H1 (cell line): ENCODE data around the gene COBLL1. TPM values are rescaled to one million over a fixed set of nuclear protein-coding genes. Genes with fewer than 3 reads are reported as not detected.

Source experiments
- ATF2 ChIP-seq: IDR thresholded peaks from 2 replicates; pipeline ENCODE4 v1.6.1; 2012; ENCODE audit warnings: low read length, inconsistent platforms
- TBP ChIP-seq: IDR thresholded peaks from 2 replicates; pipeline ENCODE4 v1.6.1; 2011; ENCODE audit warnings: low read depth, low read length, improper control_type of control experiment
- polyA plus RNA-seq, 7 experiments: library from polyadenylated mRNA; depleted of rRNA in 3 of 7; stranded (reverse) in 5 of 7; unstranded in 2 of 7; fragments of >200 nt in 5 of 7; fragments of 200-250 nt in 2 of 7; gene quantifications; 1 replicate in 5 of 7; 2 replicates in 1 of 7; 4 replicates in 1 of 7; pipeline versions ENCODE4 v1.2.1 to v1.2.3, GENCODE V29; 2011 to 2013; ENCODE audit warnings: missing spikeins in 2 of 7, mixed read lengths in 2 of 7
- total RNA-seq: library from RNA; stranded (reverse); fragmentation: NEBNext Ultra II Directional; extraction: Animal tissue kit (Norgen Biotek cat#: 25700); gene quantifications from 2 replicates; pipeline ENCODE4 v1.2.1, GENCODE V29; 2021
- TF ChIP-seq, protein P1 (sequence below): IDR thresholded peaks from 2 replicates; pipeline ENCODE4 v1.6.1; 2011; ENCODE audit warnings: low read length, improper control_type of control experiment

Gene COBLL1
- total and polyA plus RNA-seq, 2 of the 8 experiments (the other 6 are each of a cell fraction or from before 2014, with no cell fraction given), result 2.2 to 6.2 TPM

- no peak for TF ChIP-seq ATF2
- TF ChIP-seq, protein P1, sequence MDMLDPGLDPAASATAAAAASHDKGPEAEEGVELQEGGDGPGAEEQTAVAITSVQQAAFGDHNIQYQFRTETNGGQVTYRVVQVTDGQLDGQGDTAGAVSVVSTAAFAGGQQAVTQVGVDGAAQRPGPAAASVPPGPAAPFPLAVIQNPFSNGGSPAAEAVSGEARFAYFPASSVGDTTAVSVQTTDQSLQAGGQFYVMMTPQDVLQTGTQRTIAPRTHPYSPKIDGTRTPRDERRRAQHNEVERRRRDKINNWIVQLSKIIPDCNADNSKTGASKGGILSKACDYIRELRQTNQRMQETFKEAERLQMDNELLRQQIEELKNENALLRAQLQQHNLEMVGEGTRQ, result no peak
- TF ChIP-seq TBP, result no peak
- TF ChIP-seq, all 59 proteins: peak for 0
These were observed 162.9 kb downstream of the COBLL1 start (continued) for GRCh38 chr2:164678631-164679149.
